ENCODE measurements around the gene PLEKHM3. TPM values are rescaled to one million over a fixed set of nuclear protein-coding genes. Genes with fewer than 3 reads are reported as not detected.

Gene PLEKHM3
- total RNA-seq, 2 donors from 2014 or later, result 20.5 to 21.8 TPM

DNA sequence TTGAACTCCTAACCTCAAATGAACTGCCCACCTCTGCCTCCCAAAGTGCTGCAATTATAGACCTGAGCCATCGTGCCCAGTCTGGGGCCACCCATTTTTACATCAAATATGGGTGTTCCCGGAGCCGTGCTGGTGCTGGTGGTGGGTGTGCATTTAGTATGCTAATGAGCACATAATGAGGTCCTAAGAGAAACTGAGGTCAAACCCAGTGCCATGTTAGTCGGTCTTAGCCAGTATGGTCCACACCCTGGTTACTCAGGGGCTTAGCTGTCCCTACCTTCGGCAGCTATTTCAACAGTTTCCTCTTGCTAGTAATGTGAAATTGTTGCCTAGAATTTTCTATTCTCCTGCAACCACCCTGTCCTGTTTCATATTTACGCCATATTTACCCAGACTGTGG lies 217.2 kb downstream of the PLEKHM3 start:
- Histone ChIP-seq H3K36me3 (no peaks in the 10 kb centered on the region), H3K27ac (no peak overlapping the region), H3K27me3 (replicated peaks; ENCODE audit: insufficient read depth) (no peaks in the 10 kb centered on the region), H3K9me3 (no peaks in the 10 kb centered on the region), H3K4me1 (ENCODE audit: control insufficient read depth in 1 of 2, low read depth in 2 of 2) (no peaks in the 10 kb centered on the region), H3K4me3 (no peak overlapping the region)
- TF ChIP-seq, protein P1, sequence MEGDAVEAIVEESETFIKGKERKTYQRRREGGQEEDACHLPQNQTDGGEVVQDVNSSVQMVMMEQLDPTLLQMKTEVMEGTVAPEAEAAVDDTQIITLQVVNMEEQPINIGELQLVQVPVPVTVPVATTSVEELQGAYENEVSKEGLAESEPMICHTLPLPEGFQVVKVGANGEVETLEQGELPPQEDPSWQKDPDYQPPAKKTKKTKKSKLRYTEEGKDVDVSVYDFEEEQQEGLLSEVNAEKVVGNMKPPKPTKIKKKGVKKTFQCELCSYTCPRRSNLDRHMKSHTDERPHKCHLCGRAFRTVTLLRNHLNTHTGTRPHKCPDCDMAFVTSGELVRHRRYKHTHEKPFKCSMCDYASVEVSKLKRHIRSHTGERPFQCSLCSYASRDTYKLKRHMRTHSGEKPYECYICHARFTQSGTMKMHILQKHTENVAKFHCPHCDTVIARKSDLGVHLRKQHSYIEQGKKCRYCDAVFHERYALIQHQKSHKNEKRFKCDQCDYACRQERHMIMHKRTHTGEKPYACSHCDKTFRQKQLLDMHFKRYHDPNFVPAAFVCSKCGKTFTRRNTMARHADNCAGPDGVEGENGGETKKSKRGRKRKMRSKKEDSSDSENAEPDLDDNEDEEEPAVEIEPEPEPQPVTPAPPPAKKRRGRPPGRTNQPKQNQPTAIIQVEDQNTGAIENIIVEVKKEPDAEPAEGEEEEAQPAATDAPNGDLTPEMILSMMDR (IDR thresholded peaks at IDR 0.05), result no peak
- DNase-seq (ENCODE audit: low spot score), result no peak
- ATAC-seq (ENCODE audit: insufficient number of reproducible peaks, low FRiP score, low read depth), result no peak

DNA sequence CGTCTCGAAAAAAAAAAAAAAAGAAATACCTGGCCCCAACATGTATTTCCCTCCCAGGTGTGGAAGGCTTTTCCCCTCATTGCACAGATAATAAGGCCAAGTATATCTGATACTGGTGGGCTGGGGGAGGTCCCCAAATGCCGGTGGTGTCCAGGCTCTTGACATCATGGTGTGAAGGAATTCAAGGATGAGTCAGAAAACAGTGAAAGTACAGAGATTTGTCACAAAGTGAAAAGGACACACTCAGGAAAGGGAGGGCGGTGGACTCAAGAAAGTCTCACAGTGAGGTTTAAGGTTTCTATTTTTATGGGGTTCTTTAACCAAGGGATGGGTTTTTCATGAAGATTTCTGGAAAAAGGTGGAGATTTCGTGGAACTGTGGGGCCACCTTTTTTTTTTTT lies 217.8 kb downstream of the PLEKHM3 start:
- no peaks in the 10 kb centered on the region for H3K9me3 ChIP-seq
- no peaks in the 10 kb centered on the region for H3K36me3 ChIP-seq
- no peaks in the 10 kb centered on the region for H3K27me3 ChIP-seq (replicated peaks; ENCODE audit: insufficient read depth)
- DNase-seq (ENCODE audit: low spot score) (no peak), ATAC-seq (ENCODE audit: insufficient number of reproducible peaks, low FRiP score, low read depth) (no peak)
- no peaks in the 10 kb centered on the region for H3K4me1 ChIP-seq (ENCODE audit: control insufficient read depth in 1 of 2, low read depth in 2 of 2)
- H3K4me3 ChIP-seq, result no peak overlapping the region
- TF ChIP-seq, protein P1 (IDR thresholded peaks at IDR 0.05), result no peak
- no peak overlapping the region for H3K27ac ChIP-seq

DNA sequence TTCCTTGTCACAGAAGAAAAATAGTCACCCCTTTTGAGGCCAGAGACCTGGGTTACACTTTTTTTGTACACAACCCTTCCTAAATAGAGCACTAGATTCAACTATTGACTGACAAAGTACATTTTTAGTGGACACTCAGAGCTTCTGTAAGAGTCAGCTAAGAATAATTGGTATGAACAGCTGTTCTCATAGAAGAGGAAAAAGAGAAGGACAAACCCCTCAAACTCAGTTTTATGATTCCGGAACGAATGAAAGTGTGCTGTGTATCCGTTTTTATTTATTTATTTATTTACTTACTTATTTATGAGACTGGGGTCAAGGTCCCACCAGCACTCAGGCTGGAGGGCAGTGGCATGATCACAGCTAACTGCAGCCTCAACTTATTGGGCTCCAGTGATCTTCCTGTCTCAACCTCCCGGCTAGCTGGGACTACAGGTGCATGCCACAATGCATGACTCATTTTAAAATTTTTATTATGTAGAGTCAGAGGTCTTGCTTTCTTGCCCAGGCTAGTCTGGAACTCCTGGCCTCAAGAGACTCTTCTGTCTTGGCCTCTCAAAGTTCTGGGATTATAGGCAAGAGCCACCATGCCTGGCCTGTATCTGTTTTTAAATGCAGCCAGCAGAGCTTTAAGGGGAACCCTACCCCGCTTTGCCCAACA lies 219.6 kb downstream of the PLEKHM3 start:
- H3K9me3 ChIP-seq, result no peaks in the 10 kb centered on the region
- no peak for ATAC-seq (ENCODE audit: insufficient number of reproducible peaks, low FRiP score, low read depth)
- TF ChIP-seq, protein P1 (IDR thresholded peaks at IDR 0.05), result no peak

DNA sequence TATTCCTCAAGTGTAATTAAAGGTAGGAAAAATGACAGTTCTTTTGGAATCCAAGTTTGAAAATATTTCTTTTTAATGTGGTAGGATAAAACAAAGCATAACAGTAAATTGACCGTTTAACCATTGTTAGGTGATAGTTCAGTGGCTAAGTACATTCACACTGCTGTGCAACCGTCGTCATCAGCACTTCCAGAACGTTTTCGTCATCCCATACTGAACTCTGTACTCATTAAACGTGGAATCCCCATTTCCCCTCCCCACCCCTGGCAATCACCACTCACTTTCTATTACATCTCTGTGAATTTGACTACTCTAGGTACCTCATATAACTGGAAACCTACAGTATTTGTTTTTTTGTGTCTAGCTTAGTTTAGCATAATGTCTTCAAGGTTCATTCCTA lies 222.7 kb downstream of the PLEKHM3 start:
- Histone ChIP-seq H3K4me3 (no peak overlapping the region), H3K9me3 (no peaks in the 10 kb centered on the region), H3K27me3 (replicated peaks; ENCODE audit: insufficient read depth) (no peaks in the 10 kb centered on the region), H3K4me1 (ENCODE audit: control insufficient read depth in 1 of 2, low read depth in 2 of 2) (no peaks in the 10 kb centered on the region), H3K27ac (no peak overlapping the region), H3K36me3 (no peaks in the 10 kb centered on the region)
- no peak for ATAC-seq (ENCODE audit: insufficient number of reproducible peaks, low FRiP score, low read depth)
- DNase-seq (ENCODE audit: low spot score), result no peak
- TF ChIP-seq, protein P1 (IDR thresholded peaks at IDR 0.05), result no peak

More for the DNA sequence above, 219.6 kb downstream of the PLEKHM3 start:
- Histone ChIP-seq H3K4me3 (no peak overlapping the region), H3K27ac (no peak overlapping the region), H3K4me1 (ENCODE audit: control insufficient read depth in 1 of 2, low read depth in 2 of 2) (no peaks in the 10 kb centered on the region), H3K27me3 (replicated peaks; ENCODE audit: insufficient read depth) (no peaks in the 10 kb centered on the region), H3K36me3 (no peaks in the 10 kb centered on the region)
- DNase-seq (ENCODE audit: low spot score), result no peak

DNA sequence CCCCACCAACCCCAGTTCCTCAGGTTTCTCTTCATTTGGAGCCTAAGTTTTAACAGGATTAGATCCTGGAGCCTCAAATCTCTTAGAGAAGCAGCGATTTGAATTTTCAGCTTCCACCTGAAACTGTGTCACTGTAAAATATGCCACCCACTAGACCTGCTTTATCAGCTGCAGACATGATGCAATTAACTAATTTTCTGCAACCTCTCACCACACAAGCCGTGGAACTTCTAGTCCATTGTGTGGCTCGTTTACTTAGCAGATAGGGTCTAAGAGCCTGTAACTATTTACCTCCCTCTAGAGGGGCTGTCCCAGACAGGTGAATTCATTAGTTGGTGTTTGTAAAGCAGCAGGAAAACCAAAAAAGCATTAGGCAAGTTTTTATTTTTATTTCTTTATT lies 224.1 kb downstream of the PLEKHM3 start:
- no peak overlapping the region for H3K27ac ChIP-seq
- DNase-seq (ENCODE audit: low spot score) (no peak), ATAC-seq (ENCODE audit: insufficient number of reproducible peaks, low FRiP score, low read depth) (no peak)
- no peak overlapping the region for H3K4me3 ChIP-seq
- no peaks in the 10 kb centered on the region for H3K9me3 ChIP-seq
- peaks cover 0 to 6% of the 10 kb centered on the region in 2 donors for H3K4me1 ChIP-seq (ENCODE audit: control insufficient read depth in 1 of 2, low read depth in 2 of 2)
- no peaks in the 10 kb centered on the region for H3K36me3 ChIP-seq
- H3K27me3 ChIP-seq (replicated peaks; ENCODE audit: insufficient read depth), result no peaks in the 10 kb centered on the region
- TF ChIP-seq, protein P1 (IDR thresholded peaks at IDR 0.05), result no peak
